Measurements from ENCODE around the gene PTMA.

Gene PTMA

GRCh38 chr2:231720987-231721966 lies 13.0 kb downstream of the PTMA start:
- no peak for ATAC-seq (ENCODE audit: low read depth)
- no peak overlapping the region for H3K27ac ChIP-seq (ENCODE audit: poor library complexity, severe bottlenecking)

GRCh38 chr2:231722721-231723307 lies 14.5 kb downstream of the PTMA start:
- H3K27me3 ChIP-seq (ENCODE audit: insufficient read depth, poor library complexity, severe bottlenecking): no peaks in the 10 kb centered on the region
- no peaks in the 10 kb centered on the region for H3K9me3 ChIP-seq (ENCODE audit: severe bottlenecking)
- H3K4me3 ChIP-seq (ENCODE audit: severe bottlenecking): no peak overlapping the region
- H3K4me1 ChIP-seq (ENCODE audit: insufficient read depth, poor library complexity, severe bottlenecking): no peaks in the 10 kb centered on the region
- H3K27ac ChIP-seq (ENCODE audit: poor library complexity, severe bottlenecking): no peak overlapping the region
- no peaks in the 10 kb centered on the region for H3K36me3 ChIP-seq (ENCODE audit: low read depth)
- no peak for TF ChIP-seq CTCF (IDR thresholded peaks at IDR 0.05; ENCODE audit: poor library complexity, severe bottlenecking)
- DNase-seq (ENCODE audit: low spot score): no peak
- ATAC-seq (ENCODE audit: low read depth): no peak

More at GRCh38 chr2:231720987-231721966, 13.0 kb downstream of the PTMA start:
- Histone ChIP-seq H3K4me3 (ENCODE audit: severe bottlenecking) (no peak overlapping the region), H3K36me3 (ENCODE audit: low read depth) (no peaks in the 10 kb centered on the region), H3K27me3 (ENCODE audit: insufficient read depth, poor library complexity, severe bottlenecking) (no peaks in the 10 kb centered on the region), H3K4me1 (ENCODE audit: insufficient read depth, poor library complexity, severe bottlenecking) (no peaks in the 10 kb centered on the region), H3K9me3 (ENCODE audit: severe bottlenecking) (no peaks in the 10 kb centered on the region)
- no peak for TF ChIP-seq CTCF (IDR thresholded peaks at IDR 0.05; ENCODE audit: poor library complexity, severe bottlenecking)
- no peak for DNase-seq (ENCODE audit: low spot score)

DNA sequence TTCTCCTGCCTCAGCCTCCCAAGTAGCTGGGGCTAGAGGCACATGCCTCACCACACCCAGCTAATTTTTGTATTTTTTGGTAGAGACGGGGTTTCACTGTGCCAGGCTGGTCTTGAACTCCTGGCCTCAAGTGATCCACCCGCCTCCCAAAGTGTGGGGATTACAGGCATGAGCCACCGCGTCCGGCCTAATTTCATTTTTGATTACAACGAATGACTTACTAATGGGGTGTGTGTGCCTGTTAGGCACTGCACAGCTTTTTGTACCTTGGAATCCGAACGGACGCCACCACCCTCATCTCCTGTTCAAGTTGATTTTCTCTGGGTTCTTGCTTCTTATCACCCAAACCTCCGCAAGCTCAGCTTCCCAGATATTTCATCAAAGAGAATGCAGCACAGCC lies 17.2 kb downstream of the PTMA start:
- H3K27ac ChIP-seq (ENCODE audit: poor library complexity, severe bottlenecking): no peak overlapping the region
- no peak for TF ChIP-seq CTCF (IDR thresholded peaks at IDR 0.05; ENCODE audit: poor library complexity, severe bottlenecking)
- DNase-seq (ENCODE audit: low spot score): no peak

DNA sequence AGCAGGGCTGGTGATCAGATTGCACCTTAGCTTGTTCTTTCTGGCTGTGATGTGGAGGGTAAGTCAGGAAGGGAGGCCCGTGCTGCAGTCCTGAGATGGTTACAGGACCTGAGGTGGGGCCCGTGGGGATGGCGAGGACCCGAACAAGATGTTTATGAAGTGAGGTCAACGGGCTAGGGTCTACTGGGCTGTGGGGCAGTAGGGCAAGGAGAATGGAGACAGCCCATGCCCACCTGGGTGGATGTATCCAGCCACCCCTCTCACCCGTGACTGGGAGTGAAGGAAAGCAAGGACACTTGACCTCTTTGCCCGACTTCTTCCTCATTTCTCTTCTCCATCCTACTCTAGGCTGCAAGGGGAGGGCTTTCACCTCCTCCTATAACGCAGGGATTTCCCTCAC lies 18.0 kb downstream of the PTMA start:
- no peak for ATAC-seq (ENCODE audit: low read depth)
- no peak for TF ChIP-seq CTCF (IDR thresholded peaks at IDR 0.05; ENCODE audit: poor library complexity, severe bottlenecking)
- Histone ChIP-seq H3K36me3 (ENCODE audit: low read depth) (no peaks in the 10 kb centered on the region), H3K4me1 (ENCODE audit: insufficient read depth, poor library complexity, severe bottlenecking) (no peaks in the 10 kb centered on the region), H3K27ac (ENCODE audit: poor library complexity, severe bottlenecking) (no peak overlapping the region), H3K9me3 (ENCODE audit: severe bottlenecking) (no peaks in the 10 kb centered on the region), H3K27me3 (ENCODE audit: insufficient read depth, poor library complexity, severe bottlenecking) (no peaks in the 10 kb centered on the region), H3K4me3 (ENCODE audit: severe bottlenecking) (no peak overlapping the region)
- DNase-seq (ENCODE audit: low spot score): no peak

More for the DNA sequence above, 17.2 kb downstream of the PTMA start:
- no peak for ATAC-seq (ENCODE audit: low read depth)
- no peaks in the 10 kb centered on the region for H3K36me3 ChIP-seq (ENCODE audit: low read depth)
- no peaks in the 10 kb centered on the region for H3K9me3 ChIP-seq (ENCODE audit: severe bottlenecking)
- H3K4me1 ChIP-seq (ENCODE audit: insufficient read depth, poor library complexity, severe bottlenecking): no peaks in the 10 kb centered on the region
- H3K27me3 ChIP-seq (ENCODE audit: insufficient read depth, poor library complexity, severe bottlenecking): no peaks in the 10 kb centered on the region
- no peak overlapping the region for H3K4me3 ChIP-seq (ENCODE audit: severe bottlenecking)
